ENCODE measurements around the gene MTR.

MTR gene

DNA sequence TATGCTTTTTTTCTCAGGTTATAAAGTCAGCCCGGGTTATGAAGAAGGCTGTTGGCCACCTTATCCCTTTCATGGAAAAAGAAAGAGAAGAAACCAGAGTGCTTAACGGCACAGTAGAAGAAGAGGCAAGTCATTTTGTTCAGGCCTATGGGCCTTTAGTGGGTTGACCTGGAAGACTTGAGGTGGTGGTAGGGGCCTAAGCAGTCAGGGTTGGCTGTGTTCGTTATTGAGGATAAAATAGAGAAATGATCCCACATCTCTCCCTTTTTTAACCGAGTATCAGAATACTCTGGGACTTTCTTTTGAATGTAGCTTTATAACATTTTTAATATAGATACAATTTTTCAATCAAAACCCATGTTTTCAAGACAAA lies 67.1 kb downstream of the MTR start:
- no peaks in the 10 kb centered on the region for H4K20me1 ChIP-seq (ENCODE audit: insufficient read depth)
- H3K9ac ChIP-seq = no peak overlapping the region
- H2AFZ ChIP-seq (ENCODE audit: low read depth) = no peak overlapping the region
- no peaks in the 10 kb centered on the region for H3K27me3 ChIP-seq (ENCODE audit: insufficient read depth, low read depth)
- TF ChIP-seq, protein P1, sequence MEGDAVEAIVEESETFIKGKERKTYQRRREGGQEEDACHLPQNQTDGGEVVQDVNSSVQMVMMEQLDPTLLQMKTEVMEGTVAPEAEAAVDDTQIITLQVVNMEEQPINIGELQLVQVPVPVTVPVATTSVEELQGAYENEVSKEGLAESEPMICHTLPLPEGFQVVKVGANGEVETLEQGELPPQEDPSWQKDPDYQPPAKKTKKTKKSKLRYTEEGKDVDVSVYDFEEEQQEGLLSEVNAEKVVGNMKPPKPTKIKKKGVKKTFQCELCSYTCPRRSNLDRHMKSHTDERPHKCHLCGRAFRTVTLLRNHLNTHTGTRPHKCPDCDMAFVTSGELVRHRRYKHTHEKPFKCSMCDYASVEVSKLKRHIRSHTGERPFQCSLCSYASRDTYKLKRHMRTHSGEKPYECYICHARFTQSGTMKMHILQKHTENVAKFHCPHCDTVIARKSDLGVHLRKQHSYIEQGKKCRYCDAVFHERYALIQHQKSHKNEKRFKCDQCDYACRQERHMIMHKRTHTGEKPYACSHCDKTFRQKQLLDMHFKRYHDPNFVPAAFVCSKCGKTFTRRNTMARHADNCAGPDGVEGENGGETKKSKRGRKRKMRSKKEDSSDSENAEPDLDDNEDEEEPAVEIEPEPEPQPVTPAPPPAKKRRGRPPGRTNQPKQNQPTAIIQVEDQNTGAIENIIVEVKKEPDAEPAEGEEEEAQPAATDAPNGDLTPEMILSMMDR (conservative IDR thresholded peaks at IDR 0.05; ENCODE audit: low read depth, low read length) = no peak
- peaks cover 8% of the 10 kb centered on the region for H3K4me1 ChIP-seq (ENCODE audit: low read depth, poor library complexity, severe bottlenecking)
- H3K36me3 ChIP-seq (ENCODE audit: insufficient read depth) = peaks cover under 1% of the 10 kb centered on the region; the same call in 1 of the 2 replicates
- no peak overlapping the region for H3K27ac ChIP-seq
- H3K4me3 ChIP-seq (IDR thresholded peaks at IDR 0.05; ENCODE audit: insufficient read depth, low read depth, low read length) = no peak overlapping the region
- no peak overlapping the region for H3K4me2 ChIP-seq
- no peaks in the 10 kb centered on the region for H3K79me2 ChIP-seq (ENCODE audit: insufficient read depth, low read depth)

DNA sequence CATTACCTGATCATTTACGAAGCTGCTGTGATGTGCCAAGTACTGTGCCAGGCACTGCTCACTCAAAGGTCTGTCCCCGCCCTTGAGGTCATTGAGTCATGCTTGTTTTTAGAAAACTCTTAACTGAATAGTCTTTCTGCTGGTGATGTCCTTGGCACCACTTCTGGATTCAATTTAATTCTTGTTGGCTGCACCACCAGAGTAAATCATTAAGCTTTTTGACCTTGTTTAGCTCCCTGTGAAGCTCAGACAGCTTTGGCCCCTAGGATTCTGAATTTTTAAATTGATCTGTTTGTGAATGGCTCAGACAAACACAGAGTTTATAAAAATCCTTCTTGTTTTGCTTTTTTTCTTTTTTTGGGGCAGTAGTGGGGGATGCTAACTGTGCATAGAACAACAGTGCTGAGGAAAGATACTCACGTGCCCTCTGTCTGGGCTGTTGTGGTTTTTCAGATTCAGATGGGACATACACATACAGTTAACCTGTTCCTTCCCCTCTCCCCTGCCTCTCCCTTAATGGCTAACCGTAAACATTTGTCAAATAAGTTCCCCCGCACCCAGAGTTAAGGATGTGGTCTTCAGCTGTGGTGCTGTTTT lies 67.6 kb downstream of the MTR start:
- H3K9ac ChIP-seq = no peak overlapping the region
- TF ChIP-seq, protein P1 (conservative IDR thresholded peaks at IDR 0.05; ENCODE audit: low read depth, low read length) = no peak
- no peaks in the 10 kb centered on the region for H3K27me3 ChIP-seq (ENCODE audit: insufficient read depth, low read depth)
- peaks cover 8% of the 10 kb centered on the region for H3K4me1 ChIP-seq (ENCODE audit: low read depth, poor library complexity, severe bottlenecking)
- H4K20me1 ChIP-seq (ENCODE audit: insufficient read depth) = no peaks in the 10 kb centered on the region
- no peaks in the 10 kb centered on the region for H3K79me2 ChIP-seq (ENCODE audit: insufficient read depth, low read depth)
- H3K4me2 ChIP-seq = no peak overlapping the region
- H2AFZ ChIP-seq (ENCODE audit: low read depth) = no peak overlapping the region
- H3K4me3 ChIP-seq (IDR thresholded peaks at IDR 0.05; ENCODE audit: insufficient read depth, low read depth, low read length) = no peak overlapping the region
- no peak overlapping the region for H3K27ac ChIP-seq
- H3K36me3 ChIP-seq (ENCODE audit: insufficient read depth) = no peaks in the 10 kb centered on the region; the same call in 1 of the 2 replicates

DNA sequence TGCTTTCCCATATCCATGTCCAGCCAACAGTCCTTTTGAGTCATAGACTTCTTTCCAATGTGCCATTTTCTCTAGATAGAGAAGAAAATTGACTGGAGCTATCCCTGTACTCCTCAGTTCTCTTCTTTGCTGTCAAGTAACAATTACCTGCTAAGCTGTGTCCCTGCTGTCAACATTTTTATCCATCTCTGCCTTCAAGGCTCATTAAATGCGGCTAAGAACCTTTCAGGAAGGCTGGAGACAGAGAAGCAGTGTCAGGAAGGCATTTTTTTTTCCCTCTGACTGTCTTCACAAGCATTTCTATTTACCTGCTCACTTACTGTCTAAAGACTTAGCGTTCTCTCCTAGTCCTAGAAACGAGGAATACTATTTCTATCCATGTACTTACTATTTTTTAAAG lies 69.1 kb downstream of the MTR start:
- Histone ChIP-seq H3K27me3 (ENCODE audit: insufficient read depth, low read depth) (no peaks in the 10 kb centered on the region), H3K27ac (no peak overlapping the region), H3K9ac (no peak overlapping the region), H3K36me3 (ENCODE audit: insufficient read depth) (peaks cover 3% of the 10 kb centered on the region; the same call in 1 of the 2 replicates), H4K20me1 (ENCODE audit: insufficient read depth) (no peaks in the 10 kb centered on the region), H3K79me2 (ENCODE audit: insufficient read depth, low read depth) (no peaks in the 10 kb centered on the region), H2AFZ (ENCODE audit: low read depth) (no peak overlapping the region), H3K4me3 (IDR thresholded peaks at IDR 0.05; ENCODE audit: insufficient read depth, low read depth, low read length) (no peak overlapping the region), H3K4me1 (ENCODE audit: low read depth, poor library complexity, severe bottlenecking) (peaks cover 8% of the 10 kb centered on the region), H3K4me2 (no peak overlapping the region)
- TF ChIP-seq, protein P1 (conservative IDR thresholded peaks at IDR 0.05; ENCODE audit: low read depth, low read length) = no peak

DNA sequence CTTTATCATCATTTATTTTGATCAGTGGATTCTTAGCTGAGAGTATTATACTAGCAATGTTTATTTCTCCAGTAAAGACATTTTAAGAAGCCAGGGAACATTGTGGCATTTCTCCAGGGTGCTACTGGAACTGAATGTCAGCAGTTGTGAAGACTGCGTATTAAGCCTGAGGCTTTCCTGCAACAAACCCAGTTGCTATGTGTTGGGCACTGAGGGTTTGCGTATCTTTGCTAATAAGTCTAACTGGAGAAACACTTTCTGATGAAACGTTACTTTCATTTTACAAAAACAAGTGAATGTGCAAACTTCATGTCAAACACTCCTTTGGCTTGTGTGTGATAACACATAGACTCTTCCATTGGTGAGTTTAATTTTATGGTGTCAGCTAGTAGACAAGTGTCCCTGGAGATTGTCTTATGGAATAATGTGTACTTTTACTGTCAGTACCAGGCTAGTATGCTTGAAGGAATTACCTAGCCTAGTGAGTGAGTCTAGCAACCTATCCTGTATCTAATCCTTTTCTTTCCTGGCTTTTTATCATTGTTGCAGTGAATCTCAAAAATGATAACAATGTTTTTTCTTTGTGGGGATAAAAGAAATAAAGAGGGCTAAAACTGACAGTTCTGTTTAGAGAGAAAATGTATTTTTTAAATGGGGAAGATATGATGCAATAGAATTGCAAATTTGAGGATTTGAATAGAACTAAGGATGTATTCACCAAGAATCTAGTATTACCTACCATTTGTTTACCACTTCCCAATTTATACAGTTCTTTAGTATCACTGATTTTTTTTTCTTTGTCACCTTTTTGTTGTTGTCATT lies 70.1 kb downstream of the MTR start:
- Histone ChIP-seq H3K4me3 (IDR thresholded peaks at IDR 0.05; ENCODE audit: insufficient read depth, low read depth, low read length) (no peak overlapping the region), H3K27me3 (ENCODE audit: insufficient read depth, low read depth) (no peaks in the 10 kb centered on the region), H3K4me2 (no peak overlapping the region), H3K36me3 (ENCODE audit: insufficient read depth) (peaks cover 3% of the 10 kb centered on the region; the same call in 1 of the 2 replicates), H3K27ac (no peak overlapping the region), H2AFZ (ENCODE audit: low read depth) (no peak overlapping the region), H3K79me2 (ENCODE audit: insufficient read depth, low read depth) (no peaks in the 10 kb centered on the region), H4K20me1 (ENCODE audit: insufficient read depth) (no peaks in the 10 kb centered on the region), H3K9ac (no peak overlapping the region), H3K4me1 (ENCODE audit: low read depth, poor library complexity, severe bottlenecking) (peaks cover 13% of the 10 kb centered on the region)
- TF ChIP-seq, protein P1 (conservative IDR thresholded peaks at IDR 0.05; ENCODE audit: low read depth, low read length) = no peak
